Loucy (cell line): ENCODE measurements around the gene DENND6B.

Source experiments
- H2AFZ ChIP-seq: fragments of 200-600 bp; sonication (generic); 2 replicates; pipeline ENCODE4 v1.6.0; 2016; ENCODE audit warnings: antibody characterized with exemption, mild to moderate bottlenecking, low read length, moderate library complexity
- H3F3A ChIP-seq: fragments of 200-600 bp; 2 replicates; pipeline ENCODE4 v1.6.0; 2016; ENCODE audit warnings: antibody characterized with exemption, low read depth, mild to moderate bottlenecking
- H3K27me3 ChIP-seq: fragments of 200-600 bp; sonication (generic); 2 replicates; pipeline ENCODE4 v1.6.1; 2014; ENCODE audit warnings: low read length, mild to moderate bottlenecking; ENCODE audit not compliant: insufficient read depth, poor library complexity, severe bottlenecking
- H3K36me3 ChIP-seq: fragments of 200-600 bp; sonication (generic); 2 replicates; pipeline ENCODE4 v1.6.1; 2016; ENCODE audit warnings: low read length; ENCODE audit not compliant: insufficient read depth
- H3K4me1 ChIP-seq: fragments of 200-600 bp; sonication (generic); 2 replicates; pipeline ENCODE4 v1.5.1; 2014; ENCODE audit warnings: low read length, mild to moderate bottlenecking; ENCODE audit not compliant: insufficient read depth, poor library complexity, severe bottlenecking
- H3K4me2 ChIP-seq: fragments of 200-600 bp; sonication (generic); 2 replicates; pipeline ENCODE4 v1.6.0; 2014; ENCODE audit warnings: antibody characterized with exemption, low read length, low read depth, mild to moderate bottlenecking; ENCODE audit not compliant: poor library complexity, severe bottlenecking
- H3K4me3 ChIP-seq: fragments of 200-600 bp; sonication (generic); 2 replicates; pipeline ENCODE4 v1.5.1; 2014; ENCODE audit warnings: low read length, mild to moderate bottlenecking, mixed read lengths; ENCODE audit not compliant: poor library complexity, severe bottlenecking
- H3K79me2 ChIP-seq: fragments of 200-600 bp; sonication (generic); 2 replicates; pipeline ENCODE4 v1.6.1; 2014; ENCODE audit warnings: low read length; ENCODE audit not compliant: insufficient read depth
- H3K9ac ChIP-seq: fragments of 200-600 bp; sonication (generic); 2 replicates; pipeline ENCODE4 v1.6.0; 2014; ENCODE audit warnings: mild to moderate bottlenecking, low read depth, low read length, moderate library complexity; ENCODE audit not compliant: poor library complexity, severe bottlenecking
- H3K9me2 ChIP-seq: fragments of 200-600 bp; sonication (generic); replicated peaks from 2 replicates; pipeline ENCODE4 v1.6.1; 2016; ENCODE audit warnings: low read depth, low read length, mixed read lengths
- H3K9me3 ChIP-seq: fragments of 200-600 bp; sonication (generic); 2 replicates; pipeline ENCODE4 v1.6.1; 2014; ENCODE audit warnings: mild to moderate bottlenecking, antibody characterized with exemption, low read length, low read depth; ENCODE audit not compliant: insufficient read depth
- H4K20me1 ChIP-seq: fragments of 200-600 bp; sonication (generic); 2 replicates; pipeline ENCODE4 v1.6.0; 2014; ENCODE audit warnings: antibody characterized with exemption, low read length, mild to moderate bottlenecking; ENCODE audit not compliant: insufficient read depth, poor library complexity, severe bottlenecking
- CTCF ChIP-seq: fragments of 200-600 bp; sonication (generic); conservative IDR thresholded peaks from 2 replicates; pipeline ENCODE4 v1.5.1; 2014; ENCODE audit warnings: mild to moderate bottlenecking, antibody characterized with exemption, low read length
- EZH2phosphoT487 ChIP-seq: fragments of 200-600 bp; IDR thresholded peaks from 2 replicates; pipeline ENCODE4 v1.6.1; 2018; ENCODE audit warnings: antibody characterized with exemption, mild to moderate bottlenecking, moderate library complexity, borderline replicate concordance

The DENND6B gene

GRCh38 chr22:50264104-50264745 is 62.6 kb downstream of the DENND6B start:
- Histone ChIP-seq H3K79me2 (no peaks in the 10 kb centered on the region), H3K9me3 (no peaks in the 10 kb centered on the region; the same call in 1 of the 2 replicates), H3K9ac (no peak overlapping the region), H4K20me1 (no peaks in the 10 kb centered on the region), H3K9me2 (no peaks in the 10 kb centered on the region), H3K4me1 (no peaks in the 10 kb centered on the region), H3K27me3 (no peaks in the 10 kb centered on the region), H3K36me3 (no peaks in the 10 kb centered on the region), H3K4me3 (no peak overlapping the region), H2AFZ (no peak overlapping the region), H3K4me2 (no peak overlapping the region), H3F3A (no peaks in the 10 kb centered on the region)
- TF ChIP-seq CTCF (no peak), EZH2phosphoT487 (no peak)

- Histone ChIP-seq H2AFZ (no peak overlapping the region), H4K20me1 (no peaks in the 10 kb centered on the region), H3K4me2 (no peak overlapping the region), H3K36me3 (no peaks in the 10 kb centered on the region), H3K9me3 (no peaks in the 10 kb centered on the region; the same call in 1 of the 2 replicates), H3K9ac (no peak overlapping the region), H3K9me2 (no peaks in the 10 kb centered on the region), H3K4me3 (no peak overlapping the region), H3K79me2 (no peaks in the 10 kb centered on the region), H3K4me1 (no peaks in the 10 kb centered on the region), H3K27me3 (no peaks in the 10 kb centered on the region), H3F3A (no peaks in the 10 kb centered on the region)
- TF ChIP-seq EZH2phosphoT487 (no peak), CTCF (no peak)
Measured at GRCh38 chr22:50262973-50263617, 63.7 kb downstream of the DENND6B start.

- Histone ChIP-seq H3K4me1 (no peaks in the 10 kb centered on the region), H3K4me2 (no peak overlapping the region), H4K20me1 (no peaks in the 10 kb centered on the region), H3K9me3 (no peaks in the 10 kb centered on the region; the same call in 1 of the 2 replicates), H3K9ac (no peak overlapping the region), H3F3A (no peaks in the 10 kb centered on the region), H3K4me3 (no peak overlapping the region), H3K79me2 (no peaks in the 10 kb centered on the region), H2AFZ (no peak overlapping the region), H3K9me2 (no peaks in the 10 kb centered on the region), H3K36me3 (no peaks in the 10 kb centered on the region), H3K27me3 (no peaks in the 10 kb centered on the region)
- TF ChIP-seq CTCF: no peak
- no peak for TF ChIP-seq EZH2phosphoT487
Measured at GRCh38 chr22:50262460-50262911, 64.3 kb downstream of the DENND6B start.
